ENCODE measurements around the gene UROS. TPM values are rescaled to one million over a fixed set of nuclear protein-coding genes. Genes with fewer than 3 reads are reported as not detected.

Gene UROS
- total RNA-seq, 1 donor from 2014 or later: 50.6 TPM

DNA sequence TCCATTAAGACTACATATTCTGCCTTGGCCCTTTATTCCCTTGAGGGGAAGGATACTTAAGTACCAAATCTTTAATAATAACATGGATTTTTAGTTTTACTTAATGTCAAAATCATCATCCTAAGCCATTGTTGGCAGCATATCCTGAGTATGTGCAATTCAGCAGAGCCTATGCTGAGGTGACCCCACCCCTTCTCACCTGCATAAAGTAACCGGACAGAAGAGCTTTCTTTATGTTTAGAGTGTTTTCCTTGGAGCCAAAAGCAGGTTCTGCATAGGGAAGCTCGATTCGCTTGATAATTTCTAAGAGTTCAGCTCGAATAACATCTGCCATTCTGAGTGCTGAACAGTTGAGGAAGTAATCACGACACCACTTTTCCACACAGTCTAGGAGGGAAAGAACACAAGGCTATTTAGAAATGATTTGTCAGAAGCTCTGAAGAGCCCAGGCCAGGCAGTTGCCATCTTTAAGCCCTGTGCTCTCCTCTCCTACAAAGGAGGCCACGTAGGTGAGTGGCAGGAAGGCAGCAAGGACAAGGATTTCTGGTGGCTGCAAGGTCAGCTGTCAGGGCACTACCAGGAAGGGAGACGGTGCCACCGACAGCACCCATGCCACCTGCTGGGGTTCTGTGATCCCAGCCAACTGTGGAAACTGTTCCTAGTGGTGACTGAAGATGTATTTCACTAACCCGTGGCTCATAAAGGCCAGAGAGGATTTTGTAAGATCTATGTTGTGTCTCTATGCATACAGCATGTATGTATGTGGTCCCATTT is 15.9 kb upstream of the UROS start:
- DNase-seq (ENCODE audit: low spot score): no peak

DNA sequence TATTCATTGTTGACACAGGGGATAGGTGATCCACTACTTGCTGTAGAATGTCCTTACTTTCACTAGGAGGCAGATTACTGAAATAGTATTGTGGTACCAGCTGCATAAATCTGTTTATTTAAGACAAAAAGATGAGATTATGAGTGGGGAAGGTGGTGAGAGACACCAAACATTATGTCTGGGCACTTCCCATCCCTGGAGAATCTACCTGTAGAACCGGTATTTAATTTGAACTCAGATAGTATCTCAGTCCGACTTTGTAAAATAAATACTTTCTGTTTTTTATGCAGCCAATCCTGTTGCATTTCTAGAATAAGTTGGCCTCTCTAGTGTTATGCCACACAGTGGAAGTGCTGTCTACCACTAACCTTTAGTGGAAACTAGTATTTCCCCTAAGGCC is 13.7 kb upstream of the UROS start:
- no peak for DNase-seq (ENCODE audit: low spot score)

- DNase-seq (ENCODE audit: low spot score): no peak
Measured at GRCh38 chr10:125828311-125828710, 5.3 kb upstream of the UROS start.

DNA sequence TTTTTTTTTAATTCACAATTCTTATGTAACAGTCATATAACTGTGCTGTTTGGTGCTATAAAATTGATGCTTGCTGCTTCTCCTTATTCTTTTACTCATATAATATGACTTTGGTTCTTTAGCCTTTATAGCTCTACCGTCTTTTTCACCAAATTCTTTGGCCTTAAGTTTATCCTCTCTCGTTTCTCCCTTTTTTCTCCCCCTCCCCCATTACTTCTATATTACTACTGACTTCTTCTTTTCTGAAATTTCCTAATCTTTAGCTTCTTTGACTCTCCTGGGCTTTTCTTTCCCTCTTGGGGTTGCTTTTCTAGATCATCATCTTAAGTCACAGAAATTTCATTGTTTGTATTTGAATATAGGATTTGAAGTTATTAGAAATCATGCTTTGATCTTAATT is 4.1 kb upstream of the UROS start:
- DNase-seq (ENCODE audit: low spot score): no peak

DNA sequence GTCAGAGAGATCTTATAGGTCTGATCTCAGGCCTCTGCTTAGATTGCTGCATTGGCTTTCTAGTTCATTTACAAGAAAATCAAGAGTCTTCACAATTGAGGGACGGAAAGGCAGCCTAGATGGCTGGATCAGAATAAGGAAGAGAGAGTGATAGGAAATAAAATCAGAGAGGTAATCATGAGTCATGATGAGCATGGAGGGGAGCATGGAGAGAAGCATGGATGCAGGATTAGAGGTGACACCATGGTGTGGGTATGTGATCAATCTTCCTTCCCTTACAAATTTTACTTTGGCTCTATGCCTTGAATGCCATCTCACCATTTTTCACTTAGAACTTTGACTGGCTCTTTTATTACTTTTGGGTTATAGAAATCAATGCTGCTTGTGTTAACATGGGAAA is 1.7 kb upstream of the UROS start:
- DNase-seq (ENCODE audit: low spot score): no peak

- DNase-seq (ENCODE audit: low spot score): no peak
Measured at GRCh38 chr10:125823663-125824251, 699 bp upstream of the UROS start.

GRCh38 chr10:125820701-125821100 is 2.4 kb downstream of the UROS start:
- no peak for DNase-seq (ENCODE audit: low spot score)

- DNase-seq (ENCODE audit: low spot score): no peak
Measured at GRCh38 chr10:125817337-125817946, 5.6 kb downstream of the UROS start.

DNA sequence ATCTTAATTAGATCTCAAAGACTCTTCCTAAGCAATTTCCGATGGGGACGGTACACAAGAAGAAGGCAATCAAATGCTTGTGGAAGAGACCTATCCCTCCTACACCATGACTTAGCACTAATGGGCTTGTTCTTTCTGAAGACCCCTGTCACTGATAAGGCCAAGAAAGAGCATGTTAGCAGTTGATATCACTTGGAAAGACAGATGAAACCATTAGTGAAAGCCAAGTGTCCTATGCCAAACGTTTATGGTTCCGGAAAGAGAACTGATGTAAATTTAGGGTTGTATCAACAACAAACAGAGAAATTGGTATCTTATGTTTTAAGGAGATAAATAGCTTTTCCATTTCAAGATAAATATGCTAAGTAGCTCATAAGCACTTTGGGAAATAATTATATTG is 6.5 kb downstream of the UROS start:
- no peak for DNase-seq (ENCODE audit: low spot score)

DNA sequence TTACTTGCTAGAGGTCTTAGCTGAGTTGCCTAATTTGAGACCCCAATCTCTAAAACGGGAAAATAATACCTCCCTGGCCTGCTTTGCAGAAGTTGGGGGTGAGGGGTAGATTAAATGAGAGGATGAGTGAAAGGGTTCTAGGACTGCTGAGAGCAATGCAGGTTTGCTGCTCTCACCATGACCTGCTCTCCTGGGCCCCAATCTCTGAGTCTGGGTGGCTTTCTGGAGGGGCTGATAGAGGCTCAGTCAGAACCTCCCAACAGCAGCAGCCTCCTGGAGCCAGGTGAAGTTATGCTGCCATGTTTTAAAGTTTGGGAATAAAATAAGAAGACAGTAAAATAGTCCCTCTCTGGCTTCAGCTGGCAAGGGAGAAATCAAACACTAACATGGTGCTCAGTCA is 7.3 kb downstream of the UROS start:
- DNase-seq (ENCODE audit: low spot score): no peak

DNA sequence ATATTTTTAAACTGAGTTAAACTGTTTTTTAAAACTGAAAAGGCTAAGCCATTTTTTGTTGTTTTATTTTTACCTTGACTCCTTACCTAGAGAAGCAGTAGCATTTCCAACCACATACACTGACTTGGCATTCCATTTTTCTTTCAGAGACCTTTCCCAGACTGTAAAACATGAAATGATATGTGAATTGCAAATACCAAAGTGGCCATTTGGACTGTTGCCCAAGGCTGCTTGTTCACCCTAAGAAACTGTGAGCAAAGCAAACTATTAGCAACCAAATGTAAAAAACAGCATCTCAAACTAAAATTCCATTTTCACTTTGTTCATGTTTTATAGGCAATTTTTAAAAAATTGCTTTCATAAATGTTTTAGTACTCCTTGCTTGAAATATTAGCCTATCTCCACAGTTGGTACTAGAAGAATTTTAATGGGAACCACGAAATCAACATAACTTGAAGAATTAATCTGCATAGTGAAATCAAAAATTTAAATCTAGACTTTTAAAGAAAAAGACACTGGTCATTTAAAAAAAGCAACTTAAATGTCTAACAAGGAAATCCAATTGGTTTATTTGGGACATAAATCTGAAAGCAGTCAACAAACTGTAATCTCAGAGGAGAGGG is 10.8 kb downstream of the UROS start:
- no peak for DNase-seq (ENCODE audit: low spot score)

DNA sequence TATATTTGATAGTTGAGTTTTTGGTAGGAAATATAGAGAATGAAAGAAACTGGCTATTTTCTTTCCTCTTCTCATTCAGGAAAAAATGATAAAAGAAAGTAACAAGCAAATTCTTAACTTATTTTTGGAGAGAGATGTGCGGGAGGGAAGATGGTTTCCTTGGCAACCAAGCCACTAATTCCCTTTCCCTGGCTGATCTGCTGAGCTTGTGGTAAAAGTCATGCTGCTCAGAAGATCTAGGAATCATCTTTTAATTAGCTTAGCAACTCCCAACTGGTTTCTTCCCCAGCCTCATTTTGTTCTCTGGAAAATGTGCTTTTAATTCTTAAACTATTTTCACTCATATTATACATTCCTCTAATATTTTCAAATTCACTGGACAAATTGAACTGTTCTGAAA is 11.8 kb downstream of the UROS start:
- DNase-seq (ENCODE audit: low spot score): no peak

DNA sequence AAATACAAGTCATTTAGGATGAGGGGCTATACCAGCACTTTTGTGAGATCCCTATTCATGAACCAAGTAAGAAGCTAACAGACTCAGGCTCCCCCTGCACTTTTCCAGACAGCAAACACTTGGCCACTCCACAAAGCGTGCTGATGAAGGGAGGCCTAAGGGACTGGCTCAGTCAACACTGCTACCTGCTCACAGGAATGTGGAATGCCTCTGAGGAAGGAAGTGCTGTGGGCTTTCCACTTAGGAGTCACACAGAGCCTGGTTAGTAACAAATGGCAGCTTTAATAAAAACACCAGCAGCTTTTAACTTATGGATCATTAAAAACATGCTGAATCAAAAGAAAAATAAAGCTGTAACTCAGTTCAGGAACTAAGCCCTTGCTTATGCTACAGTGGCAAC is 15.0 kb downstream of the UROS start:
- no peak for DNase-seq (ENCODE audit: low spot score)

- DNase-seq (ENCODE audit: low spot score): no peak
Measured at GRCh38 chr10:125802739-125803138, 20.3 kb downstream of the UROS start.

GRCh38 chr10:125802131-125802530 is 20.9 kb downstream of the UROS start:
- no peak for DNase-seq (ENCODE audit: low spot score)

DNA sequence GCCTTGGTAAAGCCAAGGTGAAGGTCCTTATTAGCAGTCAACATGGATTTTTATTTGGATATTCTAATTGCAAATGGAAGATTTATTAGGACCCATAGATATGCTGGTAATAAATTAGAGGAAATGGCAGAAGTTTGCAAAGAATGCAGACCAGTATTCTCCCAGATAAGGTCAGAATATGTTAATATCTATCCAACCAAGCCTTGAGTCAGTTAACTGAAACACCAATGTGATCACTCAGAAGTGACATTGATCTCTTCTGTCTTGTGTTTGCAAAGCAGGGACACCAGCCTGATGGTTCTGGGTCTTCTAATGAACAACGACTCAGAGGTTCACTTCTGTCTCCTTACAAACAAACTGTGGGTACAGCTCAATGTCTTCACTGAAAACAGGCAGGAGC is 21.5 kb downstream of the UROS start:
- no peak for DNase-seq (ENCODE audit: low spot score)

- no peak for DNase-seq (ENCODE audit: low spot score)
Measured at GRCh38 chr10:125799451-125800182, 23.4 kb downstream of the UROS start.

DNA sequence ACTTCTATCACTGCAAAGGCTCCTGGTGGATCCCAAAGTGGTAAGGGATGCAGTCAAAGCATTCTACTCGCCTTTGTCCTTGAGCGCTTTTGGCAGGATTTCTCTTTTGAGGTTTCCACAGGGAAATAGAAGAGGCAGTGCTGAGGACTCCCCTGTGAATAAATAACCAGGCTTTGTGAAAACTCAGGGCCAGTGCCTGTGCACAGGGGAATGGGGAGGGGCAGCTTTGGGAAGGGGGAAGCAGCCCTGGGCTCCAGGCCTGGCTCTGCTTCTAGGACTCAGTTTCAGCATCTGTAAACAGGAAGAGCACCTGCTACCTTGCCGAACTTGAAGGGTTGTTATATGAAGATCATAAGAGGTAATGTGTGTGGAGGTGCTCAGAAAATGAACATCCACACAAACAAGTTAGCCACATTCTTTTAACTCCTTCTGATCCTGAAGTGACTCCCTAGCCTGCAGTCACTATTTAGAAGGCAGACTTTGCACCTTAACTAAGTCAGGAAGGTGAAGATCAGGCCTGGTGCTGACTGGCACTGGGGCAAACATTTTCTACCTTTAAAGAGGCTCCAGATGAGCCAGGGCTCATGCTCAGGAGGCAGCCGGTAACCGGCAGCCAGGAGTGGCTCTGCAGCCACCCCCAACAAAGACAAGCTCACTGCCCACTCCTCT is 24.9 kb downstream of the UROS start:
- DNase-seq (ENCODE audit: low spot score): no peak

DNA sequence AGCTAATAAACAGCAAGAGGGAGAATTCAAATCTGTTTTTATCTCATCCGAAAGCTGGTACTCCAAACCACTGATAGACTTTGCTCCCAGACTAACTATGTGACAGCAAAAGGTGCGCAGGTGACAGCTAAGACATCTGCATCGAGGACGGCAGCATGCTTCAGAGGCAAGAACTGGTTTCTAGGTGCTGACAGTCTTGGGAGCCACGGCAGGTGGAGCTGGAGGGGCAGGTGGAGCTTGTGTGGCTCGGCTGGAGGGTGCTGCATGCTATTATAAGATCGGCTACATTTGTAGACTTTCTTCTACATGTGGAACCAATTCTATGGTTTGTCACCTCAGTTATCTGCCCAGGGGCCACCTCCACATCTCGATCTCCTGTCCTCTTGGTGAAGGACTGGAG is 25.6 kb downstream of the UROS start:
- DNase-seq (ENCODE audit: low spot score): no peak

- DNase-seq (ENCODE audit: low spot score): no peak
Measured at GRCh38 chr10:125795637-125796190, 27.3 kb downstream of the UROS start.

DNA sequence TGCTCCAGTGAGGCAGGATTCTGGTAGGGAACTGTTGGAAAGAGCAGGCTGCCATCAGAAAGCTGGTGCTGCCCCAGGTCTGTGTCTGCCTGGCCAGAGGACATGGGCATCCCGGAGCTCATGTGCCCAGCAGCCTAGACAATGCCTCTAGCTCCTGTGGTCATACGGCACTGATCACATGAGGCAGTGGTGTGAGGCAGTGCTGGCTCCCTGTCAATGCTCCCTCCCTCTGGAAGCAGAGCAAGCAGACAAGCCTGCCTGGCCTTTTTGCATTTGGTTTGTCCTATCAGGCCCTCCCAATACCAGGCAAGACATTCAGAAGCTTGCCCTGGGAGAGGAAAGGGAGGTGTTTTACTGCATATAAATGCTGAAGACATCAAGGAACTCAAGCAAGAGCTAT is 27.9 kb downstream of the UROS start:
- DNase-seq (ENCODE audit: low spot score): no peak

All from mesenteric fat pad (tissue), 1 donor.